Measurements from ENCODE around the gene MOCS1. TPM values are rescaled to one million over a fixed set of nuclear protein-coding genes. Genes with fewer than 3 reads are reported as not detected.

Gene MOCS1
- total and polyA plus RNA-seq, 4 donors: 6.7 to 36.2 (median 29.2) TPM

DNA sequence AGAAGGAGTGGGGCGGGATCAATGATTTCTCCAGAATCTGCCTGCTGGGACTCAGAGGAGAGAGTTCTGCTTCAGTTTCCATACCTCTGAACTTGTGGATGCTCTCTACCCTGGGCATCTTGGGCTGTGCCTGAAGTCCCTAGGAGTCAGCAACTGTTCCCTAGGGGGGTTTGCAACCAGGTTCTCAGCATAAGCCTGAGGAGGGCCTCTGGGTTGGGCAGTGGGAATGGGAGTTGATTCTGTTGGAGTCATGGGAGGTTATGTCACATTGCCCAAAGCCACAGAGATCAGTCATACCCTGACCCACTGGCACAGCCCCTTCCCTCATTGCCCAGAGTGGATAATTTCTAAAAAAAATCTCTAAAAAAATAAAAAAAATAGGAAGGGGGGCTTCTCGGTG is 47.4 kb downstream of the MOCS1 start:
- no peak overlapping the region for H3K27ac ChIP-seq (ENCODE audit: low read depth in 1 of 2, low read length in 2 of 2)
- H3K36me3 ChIP-seq (ENCODE audit: control insufficient read depth in 4 of 4, insufficient read depth in 3 of 4, low read depth in 1 of 4, low read length in 3 of 4): no peaks in the 10 kb centered on the region
- 73% methylated on average over 2 of the region's 2 CpGs for WGBS

DNA sequence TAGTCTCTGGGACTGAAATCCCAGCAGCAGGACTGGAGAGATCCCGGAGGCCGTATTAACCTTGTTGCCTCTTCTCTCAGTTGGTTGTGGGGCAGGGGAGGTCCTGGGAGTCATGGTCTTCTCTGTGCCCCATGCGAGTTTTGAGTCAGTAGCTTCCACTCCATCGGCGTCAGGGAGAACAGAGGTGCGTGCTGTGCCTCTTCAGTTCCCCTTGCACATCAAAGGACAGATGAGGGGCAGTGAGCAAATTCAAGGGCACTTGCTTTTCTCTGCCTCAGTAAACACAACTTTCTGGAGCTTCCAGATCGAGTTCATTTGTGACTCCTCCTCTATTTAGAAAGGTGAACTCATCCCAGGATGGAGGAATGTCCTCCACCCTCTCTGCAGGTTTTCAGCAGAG is 48.6 kb downstream of the MOCS1 start:
- no peaks in the 10 kb centered on the region for H3K9me3 ChIP-seq (ENCODE audit: control insufficient read depth in 4 of 4, low read length in 3 of 4)
- WGBS: 90% methylated on average over 7 of the region's 7 CpGs
- no peaks in the 10 kb centered on the region for H3K4me1 ChIP-seq (ENCODE audit: control insufficient read depth in 4 of 4, insufficient read depth in 4 of 4, low read length in 3 of 4)
- no peak overlapping the region for H3K27ac ChIP-seq (ENCODE audit: low read depth in 1 of 2, low read length in 2 of 2)
- TF ChIP-seq FOXA2 (IDR thresholded peaks at IDR 0.05) (no peak), HNF4G (IDR thresholded peaks at IDR 0.05) (no peak), EGR1 (IDR thresholded peaks at IDR 0.05; ENCODE audit: low read depth in 2 of 2) (no peak), HNF4A (conservative IDR thresholded peaks at IDR 0.05) (no peak), JUND (IDR thresholded peaks at IDR 0.05) (no peak), GABPA (IDR thresholded peaks at IDR 0.05 in 1 of 2, conservative IDR thresholded peaks at IDR 0.05 in 1 of 2) (no peak)
- TF ChIP-seq, protein P1, sequence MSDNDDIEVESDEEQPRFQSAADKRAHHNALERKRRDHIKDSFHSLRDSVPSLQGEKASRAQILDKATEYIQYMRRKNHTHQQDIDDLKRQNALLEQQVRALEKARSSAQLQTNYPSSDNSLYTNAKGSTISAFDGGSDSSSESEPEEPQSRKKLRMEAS (IDR thresholded peaks at IDR 0.05): no peak
- TF ChIP-seq, protein P2, sequence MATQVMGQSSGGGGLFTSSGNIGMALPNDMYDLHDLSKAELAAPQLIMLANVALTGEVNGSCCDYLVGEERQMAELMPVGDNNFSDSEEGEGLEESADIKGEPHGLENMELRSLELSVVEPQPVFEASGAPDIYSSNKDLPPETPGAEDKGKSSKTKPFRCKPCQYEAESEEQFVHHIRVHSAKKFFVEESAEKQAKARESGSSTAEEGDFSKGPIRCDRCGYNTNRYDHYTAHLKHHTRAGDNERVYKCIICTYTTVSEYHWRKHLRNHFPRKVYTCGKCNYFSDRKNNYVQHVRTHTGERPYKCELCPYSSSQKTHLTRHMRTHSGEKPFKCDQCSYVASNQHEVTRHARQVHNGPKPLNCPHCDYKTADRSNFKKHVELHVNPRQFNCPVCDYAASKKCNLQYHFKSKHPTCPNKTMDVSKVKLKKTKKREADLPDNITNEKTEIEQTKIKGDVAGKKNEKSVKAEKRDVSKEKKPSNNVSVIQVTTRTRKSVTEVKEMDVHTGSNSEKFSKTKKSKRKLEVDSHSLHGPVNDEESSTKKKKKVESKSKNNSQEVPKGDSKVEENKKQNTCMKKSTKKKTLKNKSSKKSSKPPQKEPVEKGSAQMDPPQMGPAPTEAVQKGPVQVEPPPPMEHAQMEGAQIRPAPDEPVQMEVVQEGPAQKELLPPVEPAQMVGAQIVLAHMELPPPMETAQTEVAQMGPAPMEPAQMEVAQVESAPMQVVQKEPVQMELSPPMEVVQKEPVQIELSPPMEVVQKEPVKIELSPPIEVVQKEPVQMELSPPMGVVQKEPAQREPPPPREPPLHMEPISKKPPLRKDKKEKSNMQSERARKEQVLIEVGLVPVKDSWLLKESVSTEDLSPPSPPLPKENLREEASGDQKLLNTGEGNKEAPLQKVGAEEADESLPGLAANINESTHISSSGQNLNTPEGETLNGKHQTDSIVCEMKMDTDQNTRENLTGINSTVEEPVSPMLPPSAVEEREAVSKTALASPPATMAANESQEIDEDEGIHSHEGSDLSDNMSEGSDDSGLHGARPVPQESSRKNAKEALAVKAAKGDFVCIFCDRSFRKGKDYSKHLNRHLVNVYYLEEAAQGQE (IDR thresholded peaks at IDR 0.05): no peak
- TF ChIP-seq, protein P3, sequence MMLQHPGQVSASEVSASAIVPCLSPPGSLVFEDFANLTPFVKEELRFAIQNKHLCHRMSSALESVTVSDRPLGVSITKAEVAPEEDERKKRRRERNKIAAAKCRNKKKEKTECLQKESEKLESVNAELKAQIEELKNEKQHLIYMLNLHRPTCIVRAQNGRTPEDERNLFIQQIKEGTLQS (IDR thresholded peaks at IDR 0.05): no peak
- TF ChIP-seq, protein P4, sequence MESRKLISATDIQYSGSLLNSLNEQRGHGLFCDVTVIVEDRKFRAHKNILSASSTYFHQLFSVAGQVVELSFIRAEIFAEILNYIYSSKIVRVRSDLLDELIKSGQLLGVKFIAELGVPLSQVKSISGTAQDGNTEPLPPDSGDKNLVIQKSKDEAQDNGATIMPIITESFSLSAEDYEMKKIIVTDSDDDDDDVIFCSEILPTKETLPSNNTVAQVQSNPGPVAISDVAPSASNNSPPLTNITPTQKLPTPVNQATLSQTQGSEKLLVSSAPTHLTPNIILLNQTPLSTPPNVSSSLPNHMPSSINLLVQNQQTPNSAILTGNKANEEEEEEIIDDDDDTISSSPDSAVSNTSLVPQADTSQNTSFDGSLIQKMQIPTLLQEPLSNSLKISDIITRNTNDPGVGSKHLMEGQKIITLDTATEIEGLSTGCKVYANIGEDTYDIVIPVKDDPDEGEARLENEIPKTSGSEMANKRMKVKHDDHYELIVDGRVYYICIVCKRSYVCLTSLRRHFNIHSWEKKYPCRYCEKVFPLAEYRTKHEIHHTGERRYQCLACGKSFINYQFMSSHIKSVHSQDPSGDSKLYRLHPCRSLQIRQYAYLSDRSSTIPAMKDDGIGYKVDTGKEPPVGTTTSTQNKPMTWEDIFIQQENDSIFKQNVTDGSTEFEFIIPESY (IDR thresholded peaks at IDR 0.05): no peak
- H3K27me3 ChIP-seq (ENCODE audit: control insufficient read depth in 4 of 4, insufficient read depth in 4 of 4, low read length in 3 of 4): no peaks in the 10 kb centered on the region
- no peak overlapping the region for H3K4me3 ChIP-seq (ENCODE audit: low read depth in 1 of 3, low read length in 3 of 3)
- no peak for DNase-seq (ENCODE audit: low spot score)
- H3K36me3 ChIP-seq (ENCODE audit: control insufficient read depth in 4 of 4, insufficient read depth in 3 of 4, low read depth in 1 of 4, low read length in 3 of 4): no peaks in the 10 kb centered on the region
- H3K9ac ChIP-seq (ENCODE audit: low read depth in 1 of 2, low read length in 2 of 2): no peak overlapping the region

More for the DNA sequence above, 47.4 kb downstream of the MOCS1 start:
- H3K9ac ChIP-seq (ENCODE audit: low read depth in 1 of 2, low read length in 2 of 2): no peak overlapping the region
- no peak overlapping the region for H3K4me3 ChIP-seq (ENCODE audit: low read depth in 1 of 3, low read length in 3 of 3)
- H3K27me3 ChIP-seq (ENCODE audit: control insufficient read depth in 4 of 4, insufficient read depth in 4 of 4, low read length in 3 of 4): no peaks in the 10 kb centered on the region
- no peaks in the 10 kb centered on the region for H3K4me1 ChIP-seq (ENCODE audit: control insufficient read depth in 4 of 4, insufficient read depth in 4 of 4, low read length in 3 of 4)
- TF ChIP-seq, protein P4 (IDR thresholded peaks at IDR 0.05): no peak
- no peak for TF ChIP-seq RXRA (IDR thresholded peaks at IDR 0.05)
- TF ChIP-seq, protein P3 (IDR thresholded peaks at IDR 0.05): no peak
- H3K9me3 ChIP-seq (ENCODE audit: control insufficient read depth in 4 of 4, low read length in 3 of 4): no peaks in the 10 kb centered on the region
- DNase-seq (ENCODE audit: low spot score): no peak

Measured in liver (tissue), 9 donors.